ENCODE data around the gene ALOX15B. TPM values are rescaled to one million over a fixed set of nuclear protein-coding genes. Genes with fewer than 3 reads are reported as not detected.

The ALOX15B gene
- total RNA-seq, 6 experiments from 2014 or later: not detected

- Mint-ChIP-seq H3K27ac (no peak overlapping the region), H3K9me3 (no peaks in the 10 kb centered on the region), H3K27me3 (ENCODE audit: insufficient read depth) (peaks cover 34% of the 10 kb centered on the region), H3K4me1 (ENCODE audit: low read depth) (no peaks in the 10 kb centered on the region), H3K36me3 (ENCODE audit: low read depth) (no peaks in the 10 kb centered on the region), H3K4me3 (no peak overlapping the region)
- peak; percentile 11; the same call in 1 of the 2 replicates for TF ChIP-seq CTCF (IDR thresholded peaks at IDR 0.05)
- no peak for DNase-seq
Observed at GRCh38 chr17:8095361-8095760, 56.5 kb downstream of the ALOX15B start.

GRCh38 chr17:8096541-8096940 is 57.7 kb downstream of the ALOX15B start:
- H3K27ac Mint-ChIP-seq: no peak overlapping the region
- H3K4me3 Mint-ChIP-seq: no peak overlapping the region

More at GRCh38 chr17:8096541-8096940, 57.7 kb downstream of the ALOX15B start:
- H3K9me3 Mint-ChIP-seq: no peaks in the 10 kb centered on the region
- H3K4me1 Mint-ChIP-seq (ENCODE audit: low read depth): no peaks in the 10 kb centered on the region
- no peak for DNase-seq
- H3K36me3 Mint-ChIP-seq (ENCODE audit: low read depth): no peaks in the 10 kb centered on the region
- peaks cover 25% of the 10 kb centered on the region for H3K27me3 Mint-ChIP-seq (ENCODE audit: insufficient read depth)
- no peak for TF ChIP-seq CTCF (IDR thresholded peaks at IDR 0.05)

Small RNA genes within 50 kb of the gene (microRNA-seq; reads per million reads assigned to microRNA genes)
- not detected for gene MIR4314

Other genes starting within 250 kb of the ALOX15B start
- gene KDM6B, start 204.8 kb upstream of the ALOX15B start, total RNA-seq (2021; fragmentation: NEBNext Ultra II Directional; extraction: Animal tissue kit (Norgen Biotek cat#: 25700)): 10 to 100 TPM; 10.4 to 15.2 (median 11.6) TPM
- gene TMEM88, start 184.0 kb upstream of the ALOX15B start, total RNA-seq (2021; fragmentation: NEBNext Ultra II Directional; extraction: Animal tissue kit (Norgen Biotek cat#: 25700)): 1 to 10 TPM in 2 of 6 experiments, under 1 TPM in 4; 0.40 to 1.3 (median 0.60) TPM
- 100 to 1,000 TPM; 104 to 122 (median 107) TPM for gene NAA38, start 181.5 kb upstream of the ALOX15B start, total RNA-seq (2021; fragmentation: NEBNext Ultra II Directional; extraction: Animal tissue kit (Norgen Biotek cat#: 25700))
- gene CYB5D1, start 181.1 kb upstream of the ALOX15B start, total RNA-seq (2021; fragmentation: NEBNext Ultra II Directional; extraction: Animal tissue kit (Norgen Biotek cat#: 25700)): 10 to 100 TPM in 4 of 6 experiments, 1 to 10 TPM in 2; 9.3 to 15.3 (median 10.5) TPM
- 100 to 1,000 TPM in 4 of 6 experiments, 10 to 100 TPM in 2; 83.3 to 112 (median 110) TPM for gene CHD3, start 150.3 kb upstream of the ALOX15B start, total RNA-seq (2021; fragmentation: NEBNext Ultra II Directional; extraction: Animal tissue kit (Norgen Biotek cat#: 25700))
- gene RNF227, start 122.8 kb upstream of the ALOX15B start, total RNA-seq (2021; fragmentation: NEBNext Ultra II Directional; extraction: Animal tissue kit (Norgen Biotek cat#: 25700)): 1 to 10 TPM; 2.2 to 3.6 (median 3.1) TPM
- 1 to 10 TPM; 1.5 to 3.0 (median 2.3) TPM for gene KCNAB3, start 109.2 kb upstream of the ALOX15B start, total RNA-seq (2021; fragmentation: NEBNext Ultra II Directional; extraction: Animal tissue kit (Norgen Biotek cat#: 25700))
- gene TRAPPC1, start 107.1 kb upstream of the ALOX15B start, total RNA-seq (2021; fragmentation: NEBNext Ultra II Directional; extraction: Animal tissue kit (Norgen Biotek cat#: 25700)): 100 to 1,000 TPM; 244 to 309 (median 288) TPM
- gene CNTROB, start 106.9 kb upstream of the ALOX15B start, total RNA-seq (2021; fragmentation: NEBNext Ultra II Directional; extraction: Animal tissue kit (Norgen Biotek cat#: 25700)): 10 to 100 TPM; 20.8 to 32.2 (median 28.5) TPM
- gene GUCY2D, start 36.4 kb upstream of the ALOX15B start, total RNA-seq (2021; fragmentation: NEBNext Ultra II Directional; extraction: Animal tissue kit (Norgen Biotek cat#: 25700)): not detected
- gene ALOX12B, start 48.7 kb downstream of the ALOX15B start, total RNA-seq (2021; fragmentation: NEBNext Ultra II Directional; extraction: Animal tissue kit (Norgen Biotek cat#: 25700)): not detected
- under 1 TPM; 0.14 to 0.30 (median 0.21) TPM for gene ALOXE3, start 79.5 kb downstream of the ALOX15B start, total RNA-seq (2021; fragmentation: NEBNext Ultra II Directional; extraction: Animal tissue kit (Norgen Biotek cat#: 25700))
- under 1 TPM; 0.24 to 0.54 (median 0.41) TPM for gene HES7, start 85.0 kb downstream of the ALOX15B start, total RNA-seq (2021; fragmentation: NEBNext Ultra II Directional; extraction: Animal tissue kit (Norgen Biotek cat#: 25700))
- gene PER1, start 113.3 kb downstream of the ALOX15B start, total RNA-seq (2021; fragmentation: NEBNext Ultra II Directional; extraction: Animal tissue kit (Norgen Biotek cat#: 25700)): 10 to 100 TPM; 18.9 to 31.8 (median 26.9) TPM
- 10 to 100 TPM; 37.0 to 47.6 (median 44.5) TPM for gene VAMP2, start 123.9 kb downstream of the ALOX15B start, total RNA-seq (2021; fragmentation: NEBNext Ultra II Directional; extraction: Animal tissue kit (Norgen Biotek cat#: 25700))
- gene TMEM107, start 137.3 kb downstream of the ALOX15B start, total RNA-seq (2021; fragmentation: NEBNext Ultra II Directional; extraction: Animal tissue kit (Norgen Biotek cat#: 25700)): 10 to 100 TPM; 13.8 to 18.8 (median 17.5) TPM
- 1 to 10 TPM; 4.4 to 6.0 (median 4.6) TPM for gene BORCS6, start 151.1 kb downstream of the ALOX15B start, total RNA-seq (2021; fragmentation: NEBNext Ultra II Directional; extraction: Animal tissue kit (Norgen Biotek cat#: 25700))
- gene AURKB, start 171.5 kb downstream of the ALOX15B start, total RNA-seq (2021; fragmentation: NEBNext Ultra II Directional; extraction: Animal tissue kit (Norgen Biotek cat#: 25700)): 10 to 100 TPM; 24.5 to 43.4 (median 39.5) TPM
- gene CTC1, start 209.0 kb downstream of the ALOX15B start, total RNA-seq (2021; fragmentation: NEBNext Ultra II Directional; extraction: Animal tissue kit (Norgen Biotek cat#: 25700)): 10 to 100 TPM in 5 of 6 experiments, 1 to 10 TPM in 1; 8.8 to 14.4 (median 10.8) TPM
- 10 to 100 TPM; 46.8 to 63.9 (median 58.8) TPM for gene PFAS, start 210.2 kb downstream of the ALOX15B start, total RNA-seq (2021; fragmentation: NEBNext Ultra II Directional; extraction: Animal tissue kit (Norgen Biotek cat#: 25700))
- 10 to 100 TPM; 27.8 to 32.2 (median 30.9) TPM for gene RANGRF, start 249.6 kb downstream of the ALOX15B start, total RNA-seq (2021; fragmentation: NEBNext Ultra II Directional; extraction: Animal tissue kit (Norgen Biotek cat#: 25700))